Measurements from ENCODE around the gene CCDC141. TPM values are rescaled to one million over a fixed set of nuclear protein-coding genes. Genes with fewer than 3 reads are reported as not detected.

CCDC141 gene
- total RNA-seq, 1 donor from 2014 or later, result 139 TPM

- ATAC-seq (no peak), DNase-seq (no peak)
- intact Hi-C loops (cut with micrococcal nuclease), result no loop called here
Measured at GRCh38 chr2:178923546-178923945, 126.4 kb downstream of the CCDC141 start.

- intact Hi-C loops (cut with micrococcal nuclease), result no loop called here
- no peak for ATAC-seq
- no peak for DNase-seq
Measured at GRCh38 chr2:178920916-178921513, 128.9 kb downstream of the CCDC141 start.

DNA sequence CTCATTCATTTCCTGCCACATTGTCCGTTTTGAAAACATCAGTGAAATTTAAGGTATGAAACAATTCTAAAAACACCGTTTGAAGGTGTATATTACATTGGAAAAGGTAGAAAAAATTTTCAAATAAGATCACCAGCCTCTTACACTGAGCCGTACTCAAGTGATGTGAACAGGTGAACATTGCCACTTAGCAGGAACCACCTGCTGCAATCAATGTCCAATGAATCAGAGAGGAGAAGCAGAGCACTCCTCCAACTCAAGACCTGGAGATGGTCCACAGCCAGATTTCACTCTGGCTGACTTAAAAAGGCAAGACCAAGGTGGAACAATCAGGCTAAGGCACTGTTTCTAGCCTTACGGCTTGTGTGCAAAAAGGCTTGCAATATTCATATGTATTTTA, 132.4 kb downstream of the CCDC141 start:
- ATAC-seq (no peak), DNase-seq (no peak)
- intact Hi-C loops (cut with micrococcal nuclease), result no loop called here

GRCh38 chr2:178915423-178916173, 134.3 kb downstream of the CCDC141 start:
- ATAC-seq (no peak), DNase-seq (no peak)
- intact Hi-C loops (cut with micrococcal nuclease), result no loop called here

DNA sequence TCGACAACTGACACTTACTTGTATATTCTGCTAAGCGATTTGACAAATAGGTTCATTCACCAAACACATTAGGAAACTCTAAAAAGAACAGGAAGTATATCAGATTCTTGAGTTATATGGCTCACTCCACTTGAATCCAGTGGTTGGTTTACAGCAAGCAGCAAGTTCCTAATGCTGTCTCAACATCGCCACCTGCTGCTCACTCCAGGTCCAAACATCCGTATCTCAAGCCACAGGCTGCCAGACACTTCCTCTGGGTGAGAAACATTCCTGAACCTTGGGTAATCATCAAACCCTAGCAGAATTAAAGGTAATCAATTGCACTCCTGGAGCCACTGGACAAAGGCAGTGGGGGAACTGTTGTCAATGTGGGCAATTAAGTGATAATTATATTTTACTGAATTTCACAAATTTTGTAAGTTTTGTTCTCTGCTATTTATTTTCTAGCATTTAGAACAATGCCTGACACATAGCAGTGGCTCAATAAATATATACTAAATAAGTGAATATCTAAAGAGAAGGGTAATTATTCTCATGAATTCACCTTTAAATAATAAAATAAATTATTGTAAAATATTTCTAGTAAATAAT, 135.6 kb downstream of the CCDC141 start:
- intact Hi-C loops (cut with micrococcal nuclease), result loop anchor here (5.0 kb wide), 1 partner anchor 117 kb away; no protein-coding TSS in a partner anchor
- ATAC-seq (peak; percentile 81), DNase-seq (peak; percentile 87)

DNA sequence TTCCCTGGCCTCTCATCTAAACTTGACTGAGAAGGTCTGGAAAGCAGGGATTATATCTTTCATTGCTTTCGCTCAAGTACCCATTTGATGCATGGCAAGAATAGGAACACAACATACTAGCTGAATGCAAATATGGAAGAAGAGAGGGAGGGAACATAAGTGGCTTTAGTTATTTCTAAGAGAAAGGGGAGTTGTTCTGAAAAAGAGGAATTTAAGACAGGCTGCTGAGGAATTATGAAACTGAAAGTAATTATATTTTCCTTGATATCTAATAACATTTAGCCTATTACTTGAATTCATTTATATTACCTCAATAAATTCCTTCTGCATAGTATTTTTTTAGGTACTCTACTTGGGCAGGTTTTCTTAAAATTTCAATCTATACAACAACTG, 136.9 kb downstream of the CCDC141 start:
- intact Hi-C loops (cut with micrococcal nuclease), result loop anchor here (5.0 kb wide), 1 partner anchor 116 kb away; no protein-coding TSS in a partner anchor
- ATAC-seq (no peak), DNase-seq (no peak)

DNA sequence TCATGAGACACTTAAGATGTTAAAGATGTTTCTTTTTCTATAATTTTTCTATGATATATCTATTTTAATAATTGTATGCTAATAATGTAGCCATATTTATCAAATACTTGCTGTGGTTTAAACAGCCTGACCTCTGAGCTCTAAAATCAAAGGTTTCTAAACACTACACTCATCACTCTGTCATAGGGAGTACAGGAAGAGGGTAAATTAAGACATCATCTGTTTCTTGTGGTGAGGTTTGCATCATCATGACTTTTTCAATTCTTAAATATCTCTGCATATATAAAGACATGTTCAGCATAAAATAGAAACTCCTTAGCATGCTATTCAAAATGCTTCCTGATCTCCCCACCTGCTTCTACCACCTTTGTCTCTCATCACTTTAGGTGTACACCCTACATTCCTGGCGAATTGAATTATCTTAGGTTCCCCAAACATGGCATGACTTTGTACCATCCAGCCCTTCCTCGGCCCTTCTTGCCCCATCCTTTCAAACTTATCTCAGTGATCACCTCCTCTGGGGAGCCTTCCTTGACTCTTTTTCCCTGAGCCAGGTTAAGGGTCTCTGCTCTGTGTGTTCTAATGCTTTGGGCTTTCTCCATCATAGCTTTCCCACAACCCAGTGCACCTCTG, 137.4 kb downstream of the CCDC141 start:
- intact Hi-C loops (cut with micrococcal nuclease), result loop anchor here (5.0 kb wide), 1 partner anchor 115 kb away; no protein-coding TSS in a partner anchor
- ATAC-seq, result no peak
- DNase-seq, result no peak

- no peak for DNase-seq
- ATAC-seq, result peak; percentile 6
- intact Hi-C loops (cut with micrococcal nuclease), result loop anchor here (5.0 kb wide), 1 partner anchor 114 kb away; no protein-coding TSS in a partner anchor
Measured at GRCh38 chr2:178911039-178911438, 138.9 kb downstream of the CCDC141 start.

- no peak for DNase-seq
- peak; percentile 6 for ATAC-seq
- intact Hi-C loops (cut with micrococcal nuclease), result loop anchor here (5.0 kb wide), 1 partner anchor 113 kb away; no protein-coding TSS in a partner anchor
Measured at GRCh38 chr2:178910005-178910404, 139.9 kb downstream of the CCDC141 start.

- intact Hi-C loops (cut with micrococcal nuclease), result no loop called here
- DNase-seq (no peak), ATAC-seq (peak; percentile 60)
Measured at GRCh38 chr2:178909507-178909906, 140.4 kb downstream of the CCDC141 start.

DNA sequence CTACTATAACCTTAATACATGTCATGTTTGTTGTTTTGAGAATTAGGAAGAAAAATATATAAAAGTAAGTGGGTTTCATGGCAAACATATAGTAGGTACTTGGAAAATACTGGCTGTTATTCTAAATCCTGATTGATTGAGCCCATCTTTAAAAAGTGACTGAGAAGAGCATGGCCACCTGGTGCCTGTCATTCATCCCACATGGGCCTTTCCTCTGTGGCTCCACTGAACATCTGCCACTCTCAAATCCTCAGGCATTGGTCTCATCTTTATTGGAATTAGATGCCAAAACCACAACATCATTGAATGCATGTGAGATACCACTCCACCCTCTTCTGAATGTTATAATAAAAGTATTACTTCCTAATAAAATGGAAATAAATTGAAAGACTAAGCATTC, 141.1 kb downstream of the CCDC141 start:
- intact Hi-C loops (cut with micrococcal nuclease), result no loop called here
- ATAC-seq (no peak), DNase-seq (no peak)

- ATAC-seq, result no peak
- no peak for DNase-seq
- intact Hi-C loops (cut with micrococcal nuclease), result no loop called here
Measured at GRCh38 chr2:178905261-178905660, 144.7 kb downstream of the CCDC141 start.

- no peak for ATAC-seq
- intact Hi-C loops (cut with micrococcal nuclease), result no loop called here
- no peak for DNase-seq
Measured at GRCh38 chr2:178899656-178900055, 150.3 kb downstream of the CCDC141 start.

DNA sequence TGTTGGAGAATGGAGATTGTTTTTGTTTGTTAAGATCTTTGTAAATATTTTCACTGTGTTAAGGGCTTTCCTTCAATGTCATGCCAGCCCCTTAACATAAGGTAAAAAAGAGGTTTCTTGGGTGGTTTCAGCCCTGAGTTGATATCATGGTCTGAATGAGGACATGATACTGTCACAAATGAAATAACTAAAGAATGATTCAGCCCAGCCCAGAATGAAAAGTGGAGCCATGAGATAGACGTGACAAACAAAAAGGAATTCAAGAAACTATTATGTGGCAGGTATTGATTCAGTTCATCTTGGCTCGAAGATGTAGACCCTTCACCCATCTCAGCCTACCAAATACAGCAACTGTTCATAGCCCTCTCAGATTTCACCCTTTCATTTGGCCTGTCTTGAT, 154.1 kb downstream of the CCDC141 start:
- intact Hi-C loops (cut with micrococcal nuclease), result no loop called here
- DNase-seq (no peak), ATAC-seq (no peak)

GRCh38 chr2:178895171-178895570, 154.8 kb downstream of the CCDC141 start:
- no peak for DNase-seq
- ATAC-seq, result no peak

DNA sequence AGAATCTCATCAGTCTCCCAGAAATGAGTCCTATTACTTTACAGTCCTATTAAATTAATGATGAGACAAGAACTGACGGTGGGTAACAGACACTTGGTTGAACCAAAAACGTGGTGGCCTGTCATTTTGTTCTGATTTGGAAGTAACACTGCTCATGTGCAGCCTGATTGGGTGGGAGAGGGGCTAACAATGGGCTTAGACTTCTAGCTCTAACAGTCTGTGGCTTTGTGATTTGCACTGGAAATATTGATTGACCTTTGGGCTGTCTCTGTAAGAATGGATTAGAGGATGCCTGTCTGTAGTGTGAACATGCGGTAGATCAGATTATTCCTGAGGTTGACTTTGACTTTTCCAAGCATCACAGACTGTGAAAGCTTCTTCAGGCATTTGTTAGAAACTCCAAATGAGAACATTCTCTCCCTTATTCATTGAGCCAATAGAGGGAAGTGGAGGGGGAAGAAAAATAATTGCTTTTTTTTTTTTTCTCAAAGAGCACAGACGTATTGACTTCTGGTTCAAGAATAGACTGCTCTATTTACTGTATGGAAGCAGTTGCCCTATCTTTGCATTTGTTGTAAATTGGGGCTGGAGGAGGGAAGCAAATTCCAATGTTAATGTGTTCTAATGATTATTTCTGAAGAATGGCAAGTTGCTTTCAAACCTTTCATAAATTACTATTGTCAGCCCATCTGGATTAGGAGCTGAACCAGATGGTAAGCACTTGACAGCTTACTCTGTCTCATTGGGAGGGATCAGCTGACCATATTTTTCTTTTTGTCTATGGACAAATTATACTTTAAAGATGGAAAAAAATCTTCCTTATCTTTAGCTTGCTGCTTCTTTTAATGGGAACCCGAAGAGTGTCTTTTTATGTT, 156.9 kb downstream of the CCDC141 start:
- intact Hi-C loops (cut with micrococcal nuclease), result no loop called here
- no peak for DNase-seq
- no peak for ATAC-seq

More at GRCh38 chr2:178895171-178895570, 154.8 kb downstream of the CCDC141 start:
- intact Hi-C loops (cut with micrococcal nuclease), result no loop called here

GRCh38 chr2:178891959-178892485, 157.9 kb downstream of the CCDC141 start:
- ATAC-seq (peak; percentile 75), DNase-seq (no peak)
- intact Hi-C loops (cut with micrococcal nuclease), result no loop called here

- ATAC-seq (peak; percentile 80), DNase-seq (no peak)
- intact Hi-C loops (cut with micrococcal nuclease), result no loop called here
Measured at GRCh38 chr2:178891265-178891958, 158.5 kb downstream of the CCDC141 start.

Data from left ventricle myocardium superior (tissue), 1 donor.